Measurements from ENCODE around the gene SLC6A3. TPM values are rescaled to one million over a fixed set of nuclear protein-coding genes. Genes with fewer than 3 reads are reported as not detected.
A peak's percentile ranks its signal among the peaks of the same experiment; 100 is the strongest.

SLC6A3 gene
- total and polyA plus RNA-seq, 2 of the 13 experiments (the other 11 are each of a cell fraction or from before 2014, with no cell fraction given): 0.01 TPM; not detected in 1

GRCh38 chr5:1437226-1437829, 7.9 kb downstream of the SLC6A3 start (continued):
- TF ChIP-seq, protein P1, sequence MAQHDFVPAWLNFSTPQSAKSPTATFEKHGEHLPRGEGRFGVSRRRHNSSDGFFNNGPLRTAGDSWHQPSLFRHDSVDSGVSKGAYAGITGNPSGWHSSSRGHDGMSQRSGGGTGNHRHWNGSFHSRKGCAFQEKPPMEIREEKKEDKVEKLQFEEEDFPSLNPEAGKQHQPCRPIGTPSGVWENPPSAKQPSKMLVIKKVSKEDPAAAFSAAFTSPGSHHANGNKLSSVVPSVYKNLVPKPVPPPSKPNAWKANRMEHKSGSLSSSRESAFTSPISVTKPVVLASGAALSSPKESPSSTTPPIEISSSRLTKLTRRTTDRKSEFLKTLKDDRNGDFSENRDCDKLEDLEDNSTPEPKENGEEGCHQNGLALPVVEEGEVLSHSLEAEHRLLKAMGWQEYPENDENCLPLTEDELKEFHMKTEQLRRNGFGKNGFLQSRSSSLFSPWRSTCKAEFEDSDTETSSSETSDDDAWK (CRISPR knock-in tag; IDR thresholded peaks at IDR 0.05): no peak
- TF ChIP-seq HOXA7 (CRISPR knock-in tag; IDR thresholded peaks at IDR 0.05): no peak
- no peak for TF ChIP-seq CHCHD3 (CRISPR knock-in tag; IDR thresholded peaks at IDR 0.05)
- TF ChIP-seq, protein P2, sequence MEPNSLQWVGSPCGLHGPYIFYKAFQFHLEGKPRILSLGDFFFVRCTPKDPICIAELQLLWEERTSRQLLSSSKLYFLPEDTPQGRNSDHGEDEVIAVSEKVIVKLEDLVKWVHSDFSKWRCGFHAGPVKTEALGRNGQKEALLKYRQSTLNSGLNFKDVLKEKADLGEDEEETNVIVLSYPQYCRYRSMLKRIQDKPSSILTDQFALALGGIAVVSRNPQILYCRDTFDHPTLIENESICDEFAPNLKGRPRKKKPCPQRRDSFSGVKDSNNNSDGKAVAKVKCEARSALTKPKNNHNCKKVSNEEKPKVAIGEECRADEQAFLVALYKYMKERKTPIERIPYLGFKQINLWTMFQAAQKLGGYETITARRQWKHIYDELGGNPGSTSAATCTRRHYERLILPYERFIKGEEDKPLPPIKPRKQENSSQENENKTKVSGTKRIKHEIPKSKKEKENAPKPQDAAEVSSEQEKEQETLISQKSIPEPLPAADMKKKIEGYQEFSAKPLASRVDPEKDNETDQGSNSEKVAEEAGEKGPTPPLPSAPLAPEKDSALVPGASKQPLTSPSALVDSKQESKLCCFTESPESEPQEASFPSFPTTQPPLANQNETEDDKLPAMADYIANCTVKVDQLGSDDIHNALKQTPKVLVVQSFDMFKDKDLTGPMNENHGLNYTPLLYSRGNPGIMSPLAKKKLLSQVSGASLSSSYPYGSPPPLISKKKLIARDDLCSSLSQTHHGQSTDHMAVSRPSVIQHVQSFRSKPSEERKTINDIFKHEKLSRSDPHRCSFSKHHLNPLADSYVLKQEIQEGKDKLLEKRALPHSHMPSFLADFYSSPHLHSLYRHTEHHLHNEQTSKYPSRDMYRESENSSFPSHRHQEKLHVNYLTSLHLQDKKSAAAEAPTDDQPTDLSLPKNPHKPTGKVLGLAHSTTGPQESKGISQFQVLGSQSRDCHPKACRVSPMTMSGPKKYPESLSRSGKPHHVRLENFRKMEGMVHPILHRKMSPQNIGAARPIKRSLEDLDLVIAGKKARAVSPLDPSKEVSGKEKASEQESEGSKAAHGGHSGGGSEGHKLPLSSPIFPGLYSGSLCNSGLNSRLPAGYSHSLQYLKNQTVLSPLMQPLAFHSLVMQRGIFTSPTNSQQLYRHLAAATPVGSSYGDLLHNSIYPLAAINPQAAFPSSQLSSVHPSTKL (CRISPR knock-in tag; IDR thresholded peaks at IDR 0.05): peak; percentile 21; the same call in 1 of the 2 replicates
- TF ChIP-seq ZNF687 (CRISPR knock-in tag; IDR thresholded peaks at IDR 0.05): peak; percentile 58
- TF ChIP-seq SRSF9 (IDR thresholded peaks at IDR 0.05; ENCODE audit: borderline replicate concordance, insufficient read depth, low read depth, low read length, poor library complexity, severe bottlenecking): no peak
- no peak for TF ChIP-seq MBD4 (IDR thresholded peaks at IDR 0.05; ENCODE audit: borderline replicate concordance, low read length)
- 0 out of 2 replicates have a peak, but pooled peaks have one; percentile 29 for TF ChIP-seq MLX (CRISPR knock-in tag; IDR thresholded peaks at IDR 0.05)
- TF ChIP-seq HNF4A (CRISPR knock-in tag; IDR thresholded peaks at IDR 0.05): 0 out of 2 replicates have a peak, but pooled peaks have one; percentile 29
- TF ChIP-seq BHLHE40 (IDR thresholded peaks at IDR 0.05; ENCODE audit: low read length): peak; percentile 93
- no peak for TF ChIP-seq ZNF382 (CRISPR knock-in tag; IDR thresholded peaks at IDR 0.05; ENCODE audit: borderline replicate concordance)
